GM23248 (cell line): ENCODE data around the gene FCN2. TPM values are rescaled to one million over a fixed set of nuclear protein-coding genes. Genes with fewer than 3 reads are reported as not detected.

Experiments
- DNase-seq: peaks from one replicate; pipeline ENCODE4 v3.0.0-alpha.2; 2015
- H2AFZ ChIP-seq: fragments of 200-600 bp; sonication (generic); 2 replicates; pipeline ENCODE4 v1.6.1; 2016; ENCODE audit warnings: antibody characterized with exemption
- H3F3A ChIP-seq: fragments of 200-600 bp; sonication (generic); 2 replicates; pipeline ENCODE4 v1.6.1; 2016; ENCODE audit warnings: mild to moderate bottlenecking, antibody characterized with exemption, mixed run types; ENCODE audit not compliant: insufficient read depth
- H3K27ac ChIP-seq: fragments of 200-600 bp; sonication (generic); 2 replicates; pipeline ENCODE4 v1.5.1; 2016; ENCODE audit warnings: mild to moderate bottlenecking
- H3K27me3 ChIP-seq: fragments of 200-600 bp; sonication (generic); replicated peaks from 2 replicates; pipeline ENCODE4 v1.6.1; 2016; ENCODE audit warnings: mild to moderate bottlenecking; ENCODE audit not compliant: insufficient read depth
- H3K36me3 ChIP-seq: fragments of 200-600 bp; sonication (generic); 2 replicates; pipeline ENCODE4 v1.6.1; 2016; ENCODE audit warnings: low read depth, mild to moderate bottlenecking
- H3K4me1 ChIP-seq: fragments of 200-600 bp; sonication (generic); 2 replicates; pipeline ENCODE4 v1.6.1; 2016; ENCODE audit warnings: mild to moderate bottlenecking; ENCODE audit not compliant: insufficient read depth
- H3K4me2 ChIP-seq: fragments of 200-600 bp; sonication (generic); one replicate; pipeline ENCODE4 v1.6.1; 2016; ENCODE audit warnings: mild to moderate bottlenecking; ENCODE audit not compliant: unreplicated experiment
- H3K4me3 ChIP-seq: fragments of 200-600 bp; sonication (generic); 2 replicates; pipeline ENCODE4 v1.5.1; 2016; ENCODE audit warnings: mild to moderate bottlenecking
- H3K79me2 ChIP-seq: fragments of 200-600 bp; sonication (generic); 2 replicates; pipeline ENCODE4 v1.6.1; 2016; ENCODE audit warnings: mild to moderate bottlenecking; ENCODE audit not compliant: insufficient read depth
- H3K9ac ChIP-seq: fragments of 200-600 bp; sonication (generic); 2 replicates; pipeline ENCODE4 v1.6.1; 2016; ENCODE audit warnings: mild to moderate bottlenecking
- H3K9me2 ChIP-seq: fragments of 200-600 bp; sonication (generic); 2 replicates; pipeline ENCODE4 v1.6.1; 2016; ENCODE audit warnings: mixed run types, mild to moderate bottlenecking, moderate library complexity; ENCODE audit not compliant: insufficient read depth
- H3K9me3 ChIP-seq: fragments of 200-600 bp; sonication (generic); one replicate; pipeline ENCODE4 v1.6.1; 2017; ENCODE audit warnings: low read depth
- H4K20me1 ChIP-seq: fragments of 200-600 bp; sonication (generic); 2 replicates; pipeline ENCODE4 v1.6.0; 2016; ENCODE audit not compliant: insufficient read depth
- EZH2 ChIP-seq: fragments of 200-600 bp; sonication (generic); IDR thresholded peaks from 2 replicates; pipeline ENCODE4 v1.6.1; 2018; ENCODE audit warnings: antibody characterized with exemption, mild to moderate bottlenecking; ENCODE audit not compliant: insufficient read depth, poor library complexity, severe bottlenecking
- EZH2phosphoT487 ChIP-seq: fragments of 200-600 bp; sonication (generic); IDR thresholded peaks from 2 replicates; pipeline ENCODE4 v1.6.1; 2018; ENCODE audit warnings: antibody characterized with exemption, moderate library complexity, mild to moderate bottlenecking, low read depth; ENCODE audit not compliant: insufficient read depth
- WGBS, 2 experiments: methylation state at CpG; one replicate each; pipeline ENCODE4 v1.1.6; 2015 to 2017; ENCODE audit warnings: low lambda C conversion rate in 2 of 2, low coverage in 1 of 2; ENCODE audit errors: missing lambda C conversion rate in 2 of 2; 5-methylcytosine and 5-hydroxymethylcytosine counted together
- in situ Hi-C: fragments of 300-500 bp; cut with MboI; formaldehyde crosslinking; loops from 2 replicates; pipeline ENCODE4 v1.15.0; 2020
- polyA plus RNA-seq: library from polyadenylated mRNA; unstranded; fragments of >200 nt; fragmentation: Nextera tagmentation; extraction: Ambion mirVana; gene quantifications from 2 replicates; pipeline ENCODE4 v1.2.1, GENCODE V29; 2016
- total RNA-seq: library from RNA; depleted of rRNA; stranded (reverse); fragments of >200 nt; shearing (Covaris generic); gene quantifications from 2 replicates; pipeline ENCODE4 v1.2.3, GENCODE V29; 2014

Gene FCN2
- total and polyA plus RNA-seq, 2 experiments from 2014 or later = not detected

- Histone ChIP-seq H3K27ac (no peak overlapping the region), H3K36me3 (no peaks in the 10 kb centered on the region), H3F3A (no peaks in the 10 kb centered on the region), H4K20me1 (no peaks in the 10 kb centered on the region), H2AFZ (no peak overlapping the region), H3K9me3 (no peaks in the 10 kb centered on the region), H3K4me2 (no peak overlapping the region), H3K9ac (no peak overlapping the region), H3K27me3 (peaks cover 31% of the 10 kb centered on the region), H3K4me3 (no peak overlapping the region), H3K79me2 (no peaks in the 10 kb centered on the region), H3K4me1 (no peaks in the 10 kb centered on the region), H3K9me2 (no peaks in the 10 kb centered on the region)
- TF ChIP-seq EZH2phosphoT487 = no peak
- no peak for TF ChIP-seq EZH2
- no peak for DNase-seq
- in situ Hi-C loops = no loop called here
- WGBS, 2 experiments = 35 to 40% methylated on average over 30 of the region's 30 CpGs
These were observed 9.6 kb upstream of the FCN2 start for GRCh38 chr9:134870746-134871662.

GRCh38 chr9:134871697-134872340 is 8.8 kb upstream of the FCN2 start:
- no peaks in the 10 kb centered on the region for H3K4me1 ChIP-seq
- H3K27me3 ChIP-seq = peaks cover 37% of the 10 kb centered on the region
- no peaks in the 10 kb centered on the region for H3K79me2 ChIP-seq
- no peaks in the 10 kb centered on the region for H3K36me3 ChIP-seq
- H3K9ac ChIP-seq = no peak overlapping the region
- no peak for DNase-seq
- H3K27ac ChIP-seq = no peak overlapping the region
- no peaks in the 10 kb centered on the region for H3F3A ChIP-seq
- in situ Hi-C loops = no loop called here
- no peak overlapping the region for H3K4me2 ChIP-seq
- no peaks in the 10 kb centered on the region for H4K20me1 ChIP-seq
- H3K9me2 ChIP-seq = no peaks in the 10 kb centered on the region
- no peak overlapping the region for H2AFZ ChIP-seq
- H3K9me3 ChIP-seq = no peaks in the 10 kb centered on the region
- TF ChIP-seq EZH2phosphoT487 (no peak), EZH2 (no peak)
- no peak overlapping the region for H3K4me3 ChIP-seq
- 25 to 30% methylated on average over 16 of the region's 16 CpGs for WGBS, 2 experiments

GRCh38 chr9:134872482-134873231 is 8.0 kb upstream of the FCN2 start:
- Histone ChIP-seq H3K9ac (no peak overlapping the region), H2AFZ (no peak overlapping the region), H3K27me3 (peaks cover 46% of the 10 kb centered on the region), H3K9me3 (no peaks in the 10 kb centered on the region), H3F3A (no peaks in the 10 kb centered on the region), H3K4me3 (no peak overlapping the region), H3K9me2 (no peaks in the 10 kb centered on the region), H4K20me1 (no peaks in the 10 kb centered on the region), H3K4me1 (no peaks in the 10 kb centered on the region), H3K27ac (no peak overlapping the region), H3K4me2 (no peak overlapping the region), H3K79me2 (no peaks in the 10 kb centered on the region), H3K36me3 (no peaks in the 10 kb centered on the region)
- no peak for DNase-seq
- in situ Hi-C loops = no loop called here
- 68 to 69% methylated on average over 24 of the region's 24 CpGs for WGBS, 2 experiments
- no peak for TF ChIP-seq EZH2
- TF ChIP-seq EZH2phosphoT487 = no peak

GRCh38 chr9:134875371-134875770 is 5.2 kb upstream of the FCN2 start:
- H3K36me3 ChIP-seq = no peaks in the 10 kb centered on the region
- no peak overlapping the region for H3K4me3 ChIP-seq
- no peak overlapping the region for H3K9ac ChIP-seq
- H3K79me2 ChIP-seq = no peaks in the 10 kb centered on the region
- TF ChIP-seq EZH2phosphoT487 = no peak
- TF ChIP-seq EZH2 = no peak
- no peaks in the 10 kb centered on the region for H3F3A ChIP-seq
- no peak overlapping the region for H3K27ac ChIP-seq
- peaks cover 61% of the 10 kb centered on the region for H3K27me3 ChIP-seq
- in situ Hi-C loops = no loop called here
- H3K4me1 ChIP-seq = no peaks in the 10 kb centered on the region
- H4K20me1 ChIP-seq = no peaks in the 10 kb centered on the region
- no peak overlapping the region for H2AFZ ChIP-seq
- no peak overlapping the region for H3K4me2 ChIP-seq
- no peaks in the 10 kb centered on the region for H3K9me3 ChIP-seq
- 21 to 42% methylated on average over 1 of the region's 1 CpG for WGBS, 2 experiments
- no peaks in the 10 kb centered on the region for H3K9me2 ChIP-seq
- DNase-seq = no peak
